NCI-H2081 (cell line): ENCODE data around the gene NIPAL4.
"Not testable (repeated sequence)": the region's sequence is repeated elsewhere in the genome, so short reads cannot be mapped to it uniquely, and the experiment has no call there.

ENCODE experiments used
- DNase-seq, 2 experiments: peaks; one replicate each; lab custom pipeline; 2025; lab: John Stamatoyannopoulos, UW

NIPAL4 gene

DNA sequence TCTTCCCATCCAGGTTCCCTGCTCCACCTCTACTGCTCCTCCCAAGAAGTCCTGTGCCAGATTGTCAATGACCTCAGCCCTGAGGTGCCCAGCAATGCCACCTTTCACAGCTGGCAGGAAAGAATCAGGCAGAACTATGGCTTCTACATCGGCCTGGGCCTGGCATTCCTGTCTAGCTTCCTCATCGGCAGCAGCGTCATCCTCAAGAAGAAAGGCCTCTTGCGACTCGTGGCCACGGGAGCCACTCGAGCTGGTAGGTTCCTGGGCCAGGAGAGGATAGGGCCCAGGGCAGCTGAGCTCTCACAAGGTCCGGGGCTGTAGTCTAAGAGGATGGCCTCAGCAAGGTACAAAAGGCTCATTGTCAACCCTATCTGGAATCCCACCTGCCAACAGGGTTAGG lies 3.1 kb downstream of the NIPAL4 start:
- no peak for DNase-seq

DNA sequence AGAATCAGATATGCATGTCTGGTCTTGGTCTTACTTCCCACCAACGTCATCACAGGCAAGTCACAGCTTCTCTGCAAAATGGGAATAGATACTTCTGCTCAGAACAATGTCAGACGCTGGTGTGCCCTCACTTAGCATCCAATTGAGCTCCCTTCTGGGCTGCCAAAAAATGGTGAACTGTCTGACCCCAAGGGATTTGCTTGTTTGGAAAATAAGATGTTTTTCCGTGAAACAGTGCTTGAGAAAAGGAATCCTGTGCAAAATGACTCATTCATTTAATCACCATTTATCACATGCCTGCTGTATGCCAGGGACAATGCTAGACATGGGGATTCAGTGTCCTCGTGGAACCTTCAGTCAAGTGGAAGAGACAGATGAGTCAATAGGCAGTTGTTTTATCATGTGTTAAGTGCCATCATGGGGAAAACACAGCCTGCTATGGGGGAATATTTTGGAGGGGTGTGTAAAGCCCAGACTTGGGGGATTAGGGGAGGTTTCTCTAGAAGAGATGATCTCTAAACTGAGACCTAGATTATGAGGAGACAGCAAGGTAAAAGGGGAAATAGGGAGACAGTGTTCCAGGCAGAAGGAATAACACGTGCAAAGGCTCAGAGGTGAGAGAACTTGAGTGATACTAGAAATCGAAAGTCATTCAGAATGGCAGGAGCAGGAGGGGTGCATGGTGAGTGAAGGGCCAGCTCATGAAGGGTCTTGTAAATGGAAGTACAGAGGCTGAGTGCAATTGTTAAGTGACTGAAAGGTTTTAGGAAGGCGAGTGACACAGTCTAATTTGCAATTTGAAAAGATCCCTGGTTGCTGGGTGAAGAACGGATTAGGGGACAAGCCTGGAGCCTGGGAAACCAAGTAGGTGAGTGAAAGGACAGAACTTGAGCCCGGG lies 3.9 kb downstream of the NIPAL4 start:
- no peak for DNase-seq

DNA sequence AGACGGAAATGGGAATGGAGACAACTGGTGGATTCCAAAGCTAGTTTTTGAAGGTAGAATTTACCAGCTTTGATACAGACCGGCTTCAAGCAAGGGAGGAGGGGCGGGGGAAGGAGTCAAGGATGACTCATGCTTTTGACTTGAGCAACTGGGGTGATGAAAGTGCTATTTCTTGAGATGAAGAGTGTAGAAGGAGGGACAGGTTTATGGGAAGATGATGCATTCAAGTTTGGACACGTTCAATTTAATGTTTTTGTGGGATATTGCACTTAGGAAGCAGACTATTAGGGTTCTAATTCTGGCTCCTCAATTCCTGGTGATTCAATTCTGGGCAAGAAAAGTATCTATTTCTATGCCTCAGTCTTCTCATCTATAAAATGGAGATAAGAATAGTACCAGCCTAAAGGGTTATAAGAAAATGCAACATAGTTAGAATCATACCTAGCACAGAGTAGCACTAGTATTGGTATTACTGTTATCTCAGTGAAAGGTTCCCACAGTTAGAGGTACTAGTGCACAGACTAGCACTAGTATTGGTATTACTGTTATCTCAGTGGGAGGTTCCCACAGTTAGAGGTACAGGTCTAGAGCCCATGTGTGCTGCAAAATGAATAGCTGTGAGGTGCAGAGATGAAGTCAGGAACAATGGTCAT lies 4.6 kb downstream of the NIPAL4 start:
- DNase-seq = no peak

DNA sequence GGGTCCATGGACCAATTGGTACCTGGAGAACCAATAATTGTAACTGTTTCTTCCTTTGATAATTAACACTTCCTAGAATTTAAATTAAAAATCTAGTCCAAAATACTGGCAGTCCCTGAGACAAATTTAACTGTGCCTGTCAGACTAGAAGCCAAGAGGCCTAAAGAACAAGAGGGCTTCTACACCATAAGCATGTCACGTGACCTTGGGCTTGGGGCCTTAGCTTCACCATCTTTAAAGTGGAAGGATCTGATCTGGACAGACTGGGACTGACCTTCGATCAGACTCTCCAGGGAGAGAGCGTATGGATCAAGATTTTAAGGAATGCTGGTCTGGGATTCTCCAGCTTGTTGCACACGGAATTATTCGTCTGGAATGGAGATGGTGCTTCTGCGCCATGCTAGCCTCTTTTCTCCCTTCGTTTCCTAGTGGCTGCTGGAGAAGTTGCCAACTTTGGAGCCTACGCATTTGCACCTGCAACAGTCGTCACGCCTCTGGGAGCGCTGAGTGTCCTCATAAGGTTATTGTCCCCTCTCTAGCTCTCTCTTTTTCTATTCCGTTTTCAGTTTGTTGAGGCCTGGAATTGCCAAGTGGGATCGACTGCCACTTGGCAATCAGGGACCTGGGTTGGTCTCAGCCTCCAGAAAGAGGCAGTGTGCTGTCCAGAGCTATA lies 8.4 kb downstream of the NIPAL4 start:
- no peak for DNase-seq

DNA sequence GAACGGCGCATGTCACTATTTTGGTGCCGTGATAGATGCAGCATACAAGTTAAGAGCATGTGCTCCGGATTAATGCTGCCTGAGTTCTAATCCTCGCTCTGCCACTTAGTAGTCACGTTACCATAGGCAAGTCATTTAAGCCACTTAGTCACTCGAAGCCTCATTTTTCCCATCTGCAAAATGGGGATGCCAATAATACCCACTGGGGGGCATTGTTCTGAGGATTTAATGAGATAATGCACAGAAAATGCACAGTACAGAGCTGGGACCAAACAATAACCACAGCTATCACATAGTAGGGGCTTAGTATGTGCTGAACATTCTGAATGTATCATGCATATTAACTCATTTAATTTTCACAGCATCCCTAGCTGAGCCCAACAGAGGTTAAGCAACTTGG lies 9.1 kb downstream of the NIPAL4 start:
- no peak for DNase-seq

DNA sequence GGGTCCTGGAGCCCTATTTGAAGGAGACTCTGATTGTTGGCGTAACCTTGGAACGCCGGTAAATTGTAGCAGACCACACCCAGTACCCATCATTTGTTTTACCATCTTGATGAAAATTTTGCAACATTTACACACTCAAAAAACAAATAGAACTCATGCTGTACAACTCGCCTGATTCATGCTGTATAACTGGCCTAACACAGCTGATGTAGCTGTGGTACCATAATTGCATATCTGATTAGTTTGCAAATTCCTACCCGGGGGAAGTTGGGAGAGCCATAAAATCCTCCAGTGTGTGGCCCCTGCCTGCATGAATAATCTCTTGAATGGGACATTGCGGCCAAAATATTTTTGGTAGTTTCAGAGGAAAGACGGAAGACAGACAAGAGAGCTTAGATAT lies 9.7 kb downstream of the NIPAL4 start:
- no peak for DNase-seq

DNA sequence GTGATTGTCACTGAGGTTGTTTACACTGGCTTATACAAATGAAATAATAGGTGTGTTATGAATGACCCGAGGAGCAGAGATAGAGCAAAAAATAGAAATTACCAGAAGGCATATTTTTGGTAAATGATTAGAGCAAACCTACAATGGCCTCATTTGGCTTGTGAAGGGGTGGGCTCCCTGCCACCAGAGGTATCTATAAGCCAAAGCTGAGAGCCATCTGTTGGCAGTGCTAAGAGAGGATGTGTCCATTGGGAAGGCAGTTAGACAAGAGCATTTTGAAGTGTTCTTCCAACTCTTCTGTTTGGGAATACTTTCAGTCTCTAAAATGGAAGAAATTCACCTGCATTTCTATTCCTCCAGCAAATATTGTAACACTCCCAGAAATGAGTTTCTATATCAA lies 10.6 kb downstream of the NIPAL4 start:
- no peak for DNase-seq

DNA sequence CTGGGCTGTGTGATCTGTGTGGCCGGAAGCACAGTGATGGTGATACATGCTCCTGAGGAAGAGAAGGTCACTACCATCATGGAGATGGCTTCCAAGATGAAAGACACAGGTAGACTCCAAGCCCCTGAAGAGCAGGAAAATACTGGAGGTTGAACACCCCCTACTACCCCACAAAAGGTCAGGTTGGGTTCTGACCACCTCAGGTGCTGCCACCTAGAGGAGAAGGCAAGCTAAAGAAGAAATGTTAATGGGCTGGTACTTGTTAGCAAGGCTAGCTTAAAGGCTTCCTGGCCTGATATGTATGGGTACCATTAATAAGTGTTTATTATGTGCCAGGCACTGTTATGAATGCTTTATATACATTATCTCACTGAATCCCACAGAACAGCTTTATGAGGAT lies 11.7 kb downstream of the NIPAL4 start:
- no peak for DNase-seq

DNA sequence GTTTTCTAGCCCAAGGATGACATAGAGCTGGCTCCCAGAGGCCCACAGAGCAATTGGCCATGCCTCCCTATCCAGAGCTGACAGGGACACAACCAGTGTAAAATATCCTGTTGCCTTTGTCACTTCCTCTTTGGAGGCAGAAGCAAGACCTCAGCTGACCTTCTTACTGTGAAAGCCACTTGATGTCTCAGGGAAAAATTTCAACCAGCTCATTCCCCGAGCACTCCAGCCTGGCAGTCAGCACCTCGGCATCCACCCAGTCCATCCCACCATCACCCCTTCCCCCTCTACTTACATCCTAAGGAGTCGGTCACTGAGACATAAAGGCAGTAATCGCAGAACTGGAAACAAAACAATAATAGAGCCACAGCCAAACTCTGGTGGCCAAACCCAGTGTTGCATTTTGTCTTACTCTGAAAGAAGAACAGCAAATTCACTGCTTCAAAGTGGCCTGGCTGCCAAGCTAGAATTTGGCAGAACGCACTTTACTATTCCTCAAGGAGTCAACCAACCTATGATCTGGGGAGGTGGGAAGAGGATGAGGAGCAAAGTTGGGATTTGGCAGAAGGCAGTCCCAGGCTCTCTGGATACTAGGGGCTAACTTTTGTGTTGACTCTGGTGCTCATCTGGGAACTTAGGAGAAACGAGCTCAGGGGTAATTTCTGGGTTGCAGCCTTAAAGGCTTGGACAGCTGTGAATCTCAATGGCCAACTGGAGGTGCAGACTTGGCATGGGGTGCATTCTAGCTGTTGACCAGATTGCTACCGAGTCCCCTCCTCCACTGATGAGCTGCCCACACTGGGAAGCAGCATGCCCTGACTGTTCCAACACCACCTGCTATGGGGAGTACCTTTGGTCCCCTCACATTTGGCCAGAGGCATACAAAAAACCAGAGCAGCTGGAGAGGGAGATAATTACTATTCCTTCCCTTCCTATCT lies 13.6 kb downstream of the NIPAL4 start:
- no peak for DNase-seq

DNA sequence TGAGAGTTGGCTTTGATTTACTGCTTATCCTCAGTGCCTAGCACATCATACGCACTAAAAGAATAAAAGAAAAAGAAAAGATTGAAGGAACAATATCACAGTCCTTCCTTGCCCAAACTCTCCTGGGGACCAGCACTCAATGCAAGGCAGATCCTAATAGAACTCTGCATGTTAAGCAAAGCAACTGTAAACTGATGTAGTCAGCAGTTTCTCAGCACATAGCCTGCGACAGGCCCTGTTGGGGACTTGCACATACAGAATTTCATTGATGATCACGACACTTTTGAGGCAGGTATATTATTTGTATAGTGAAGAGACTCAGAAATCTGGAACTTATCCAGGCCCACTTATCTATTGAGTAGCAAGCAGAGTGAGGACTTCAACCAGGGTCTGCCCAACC lies 15.4 kb downstream of the NIPAL4 start:
- no peak for DNase-seq

DNA sequence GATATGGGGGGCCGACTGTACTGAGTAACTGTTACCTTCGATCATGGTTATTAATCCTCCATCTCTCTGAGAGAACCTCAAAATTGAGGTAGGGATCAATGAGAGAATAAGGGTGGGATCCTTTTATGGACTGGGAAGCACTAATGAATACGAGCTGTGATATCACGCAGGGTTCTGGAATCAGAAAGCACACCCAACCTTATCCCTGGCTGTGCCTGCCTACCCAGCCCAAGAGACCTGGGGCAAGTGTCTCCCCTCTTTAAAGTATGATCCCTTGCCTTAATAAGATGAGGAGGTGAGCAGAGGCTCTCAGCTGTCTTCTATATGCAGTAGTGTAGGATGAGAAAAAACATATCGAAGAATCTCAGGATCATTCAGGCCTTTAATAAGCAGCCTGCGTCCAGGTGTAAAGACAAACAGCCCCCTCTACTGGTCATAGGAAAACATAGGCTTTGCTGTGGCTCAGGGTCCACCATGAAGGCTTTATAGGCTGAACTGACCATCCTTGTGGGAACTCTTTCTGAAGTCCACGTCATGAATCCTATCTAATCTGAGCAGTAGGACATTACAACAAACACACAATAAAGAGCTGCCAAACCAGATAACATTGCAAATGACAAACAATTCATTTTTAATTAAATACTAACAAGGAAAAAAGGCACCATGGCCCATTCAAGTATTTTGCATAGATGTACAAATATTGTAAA lies 16.8 kb downstream of the NIPAL4 start:
- DNase-seq = peak; percentile 71 to 82

DNA sequence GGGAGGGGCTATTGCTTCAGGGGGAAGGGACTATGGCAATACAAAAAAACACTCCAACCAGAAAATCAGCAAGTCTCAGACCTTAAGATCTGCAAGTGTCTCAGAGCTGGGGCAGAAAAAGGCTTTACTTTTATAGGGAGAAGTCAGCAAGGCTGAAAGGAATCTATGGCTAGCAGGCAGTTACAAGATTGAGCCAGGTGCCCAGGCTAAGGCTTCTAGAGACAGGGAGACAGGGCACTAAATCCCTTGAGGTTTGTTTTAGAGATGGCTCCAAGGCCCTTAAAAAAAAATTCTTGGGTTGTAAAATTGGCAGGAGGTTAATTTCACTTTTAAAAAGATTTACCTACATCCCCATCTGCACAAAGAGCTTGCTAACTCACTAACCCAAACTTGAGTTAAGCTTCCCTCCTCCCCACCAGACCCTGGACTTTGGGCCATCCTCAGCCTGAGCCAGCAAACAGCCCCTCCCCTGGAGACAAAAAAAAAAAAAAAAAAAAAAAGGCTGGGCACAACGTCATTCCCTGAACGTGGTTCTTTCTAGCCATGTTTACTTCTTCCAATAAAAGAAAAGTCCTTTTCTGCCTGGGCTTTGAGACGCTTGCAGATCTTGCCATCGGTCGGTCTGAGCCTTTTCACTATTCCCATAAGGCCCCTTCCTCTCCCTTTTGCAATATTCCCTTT lies 17.9 kb downstream of the NIPAL4 start:
- DNase-seq = no peak

DNA sequence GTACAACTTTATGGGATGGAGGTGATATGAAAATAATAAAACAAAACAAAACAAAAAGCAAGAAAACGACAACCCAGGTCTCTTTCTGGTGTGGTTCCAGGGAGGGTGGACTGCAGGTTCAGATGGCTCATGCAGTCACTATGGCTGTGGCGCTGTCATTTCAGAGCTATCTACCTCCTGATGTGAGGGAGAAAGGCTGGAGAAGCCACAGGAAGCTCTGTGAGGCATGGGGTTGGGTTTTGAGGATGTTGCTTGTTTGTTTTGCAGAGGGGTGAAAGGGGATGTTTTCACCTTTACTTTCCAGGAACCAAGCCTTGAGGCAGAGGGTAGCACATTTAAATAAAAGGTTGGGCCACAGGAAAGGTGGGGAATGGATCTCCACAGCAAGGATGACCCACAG lies 18.7 kb downstream of the NIPAL4 start:
- no peak for DNase-seq

DNA sequence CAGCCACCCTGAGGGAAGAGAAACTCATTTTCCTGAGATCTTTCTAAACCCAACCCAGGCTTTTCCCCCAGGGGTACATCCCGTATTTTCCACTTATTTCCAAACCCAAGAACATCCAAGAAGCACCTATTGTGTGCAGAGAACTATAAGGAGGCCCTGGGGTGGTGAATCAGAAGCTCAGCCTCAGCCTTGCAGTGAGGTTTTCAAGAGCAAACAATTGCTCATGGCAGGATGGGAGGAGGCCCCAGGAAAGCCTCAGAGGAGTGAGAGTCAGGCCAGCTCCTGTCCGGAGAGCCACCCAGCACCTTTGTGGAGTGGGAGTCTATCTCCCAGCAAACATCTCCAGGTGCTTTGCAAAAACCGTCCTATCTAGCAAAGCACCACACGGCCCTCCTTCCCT lies 19.2 kb downstream of the NIPAL4 start:
- no peak for DNase-seq

DNA sequence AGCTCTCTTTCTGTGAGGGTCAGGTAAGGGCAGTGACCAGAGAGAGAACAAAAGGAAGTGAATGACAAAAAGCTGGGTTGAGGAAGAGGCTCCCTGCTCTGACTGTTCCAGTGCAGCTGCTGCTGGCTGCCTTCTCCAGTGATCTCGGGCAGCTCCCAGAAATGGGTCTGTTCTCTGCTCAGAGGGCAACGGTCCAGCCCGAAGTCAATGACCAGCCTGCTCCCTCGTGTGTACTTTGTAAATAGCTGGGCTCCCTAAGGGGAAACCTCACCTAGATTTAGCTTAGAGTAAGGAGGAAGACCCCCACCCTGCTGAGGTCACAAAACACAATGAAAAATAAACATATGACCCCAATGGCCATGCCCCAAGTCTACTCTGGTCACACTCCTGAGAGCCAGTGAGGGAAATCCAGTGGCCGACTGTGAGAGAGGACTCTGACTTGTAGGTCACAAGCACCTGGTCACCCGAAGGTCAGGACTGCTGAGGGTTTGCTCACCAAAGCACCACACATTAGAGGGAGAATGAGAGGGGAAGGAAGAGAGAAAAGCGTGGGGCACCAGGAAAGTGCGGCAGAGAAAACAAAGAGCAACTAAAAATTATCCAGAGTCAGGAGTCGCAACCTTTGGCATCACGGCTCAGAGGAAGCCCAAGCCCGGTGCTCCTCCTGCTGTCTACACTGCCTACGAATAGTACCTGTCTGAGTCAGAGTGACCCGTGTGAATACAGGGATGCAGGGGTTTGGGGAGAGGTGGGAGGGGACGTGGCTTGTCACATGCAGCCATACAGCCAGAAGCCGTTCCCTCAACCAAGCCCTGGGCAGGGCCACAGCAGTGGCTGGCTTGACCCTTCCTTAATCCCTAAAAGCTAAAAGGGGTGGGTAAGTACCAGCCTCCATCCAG lies 19.8 kb downstream of the NIPAL4 start:
- DNase-seq = no peak

DNA sequence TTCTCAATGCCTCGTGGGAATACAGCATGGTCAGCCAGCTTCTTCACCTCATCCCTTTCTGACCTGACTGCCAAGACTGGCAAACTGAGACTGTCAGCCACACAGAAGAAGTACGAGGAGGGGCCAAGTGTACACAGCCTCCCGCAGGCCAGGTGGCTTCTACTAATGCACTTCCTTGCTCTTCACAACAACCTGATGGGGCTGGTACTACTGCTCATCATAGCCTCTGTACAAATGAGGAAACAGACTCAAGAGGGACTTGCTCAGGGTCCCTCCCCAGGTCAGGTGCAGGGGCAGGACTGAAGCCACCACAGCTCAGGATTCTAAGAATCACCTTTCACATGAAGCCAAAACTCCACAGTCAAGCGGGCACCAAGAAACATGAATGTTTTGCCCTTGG lies 21.3 kb downstream of the NIPAL4 start:
- no peak for DNase-seq

DNA sequence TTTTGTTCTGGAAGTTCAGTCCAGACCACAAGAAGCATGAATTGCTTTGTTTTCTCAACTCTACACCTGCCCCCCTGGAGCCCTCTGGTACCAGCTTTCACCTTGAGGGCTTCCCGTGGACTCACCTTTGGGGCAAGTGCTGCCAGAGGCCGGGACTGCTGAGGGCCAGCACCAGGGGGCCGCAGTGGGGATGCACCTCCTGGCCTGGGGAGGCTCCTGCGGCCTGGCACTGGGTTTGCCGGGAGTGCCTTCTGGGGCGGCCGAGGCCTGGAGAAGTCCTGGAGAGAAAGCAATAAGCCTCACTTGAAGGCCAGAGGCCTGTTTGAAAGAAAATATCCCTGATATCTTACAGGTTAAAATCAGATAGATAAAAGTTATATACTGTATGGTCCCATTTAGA lies 21.7 kb downstream of the NIPAL4 start:
- DNase-seq = no peak

DNA sequence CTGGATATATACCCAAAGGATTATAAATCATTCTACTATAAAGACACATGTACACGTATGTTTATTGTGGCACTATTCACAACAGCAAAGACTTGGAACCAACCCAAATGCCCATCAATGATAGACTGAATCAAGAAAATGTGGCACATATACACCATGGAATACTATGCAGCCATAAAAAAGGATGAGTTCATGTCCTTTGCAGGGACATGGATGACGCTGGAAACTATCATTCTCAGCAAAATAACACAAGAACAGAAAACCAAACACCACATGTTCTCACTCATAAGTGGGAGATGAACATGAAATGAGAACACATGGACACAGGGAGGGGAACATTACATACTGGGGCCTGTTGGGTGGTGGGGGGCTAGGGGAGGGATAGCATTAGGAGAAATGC lies 22.7 kb downstream of the NIPAL4 start:
- not testable (repeated sequence) for DNase-seq

DNA sequence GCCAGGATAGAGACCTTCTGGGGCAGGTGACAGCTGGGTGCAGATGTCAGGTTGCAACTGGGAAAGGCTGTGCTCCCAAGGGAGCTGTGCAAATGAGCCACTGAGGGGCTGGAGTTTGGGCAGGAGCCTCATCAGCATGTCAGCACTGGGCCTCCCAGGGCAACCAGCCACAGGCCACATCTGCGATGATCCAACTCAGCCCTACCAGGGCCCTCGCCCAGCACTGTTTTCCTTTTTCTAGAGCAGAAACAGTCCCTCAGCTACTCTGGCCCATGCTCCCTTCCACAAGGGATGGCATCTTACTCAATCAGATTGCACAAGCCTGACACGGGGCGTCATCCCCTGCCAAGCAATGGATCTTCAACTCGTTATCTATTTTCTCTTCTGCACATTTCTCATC lies 24.8 kb downstream of the NIPAL4 start:
- DNase-seq = no peak

DNA sequence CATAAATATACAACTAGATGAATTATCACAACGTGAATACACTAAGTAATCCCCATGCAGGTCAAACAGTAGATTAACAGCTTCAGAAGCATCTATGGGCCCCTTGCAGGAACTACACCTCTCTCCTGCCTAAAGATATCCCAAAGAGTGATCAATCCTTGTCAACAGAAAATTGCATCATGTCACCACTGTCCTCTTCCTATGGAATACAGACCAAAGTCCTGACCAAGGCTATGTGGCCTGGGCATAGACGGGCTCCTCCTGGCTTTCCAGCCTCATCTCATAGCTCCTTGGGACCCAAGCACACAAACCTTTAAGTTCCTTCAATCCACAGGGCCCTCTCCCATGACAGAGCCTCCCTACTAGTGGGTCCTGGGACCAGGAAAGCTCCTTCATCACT lies 25.3 kb downstream of the NIPAL4 start:
- no peak for DNase-seq
